Measurements from ENCODE around the gene HIVEP3.

Gene HIVEP3

DNA sequence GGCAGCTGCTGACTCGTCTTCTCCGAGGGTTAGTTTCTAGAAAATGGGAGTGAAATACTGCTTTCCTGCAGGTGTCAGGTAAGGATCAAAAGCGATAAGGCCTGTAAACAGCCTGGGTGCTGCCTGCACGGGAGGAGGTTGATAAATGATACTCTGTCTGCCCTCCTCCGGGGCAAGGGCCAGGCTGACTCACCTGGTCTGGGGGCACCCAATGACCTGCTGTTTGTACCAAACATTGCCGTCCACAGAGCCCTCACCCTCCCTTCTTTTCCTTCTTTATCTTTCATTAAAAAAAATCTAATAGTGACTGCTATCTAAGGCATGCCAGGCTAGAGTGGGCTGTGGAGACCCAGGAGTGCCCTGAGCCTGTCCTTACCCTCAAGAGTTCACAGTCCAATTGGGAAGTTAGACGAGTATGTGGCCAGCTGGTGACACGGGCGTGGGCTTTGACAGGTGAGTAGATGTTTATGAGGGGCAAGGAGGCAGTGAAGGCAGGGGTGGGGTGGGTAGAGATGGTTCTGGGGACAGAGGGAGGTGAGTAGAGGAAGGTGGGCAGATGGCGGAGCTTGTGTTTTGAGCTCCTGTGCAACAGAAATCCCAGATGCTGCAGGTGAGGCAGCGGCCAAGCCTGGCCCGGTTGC lies 450.5 kb downstream of the HIVEP3 start:
- DNase-seq, result no peak

DNA sequence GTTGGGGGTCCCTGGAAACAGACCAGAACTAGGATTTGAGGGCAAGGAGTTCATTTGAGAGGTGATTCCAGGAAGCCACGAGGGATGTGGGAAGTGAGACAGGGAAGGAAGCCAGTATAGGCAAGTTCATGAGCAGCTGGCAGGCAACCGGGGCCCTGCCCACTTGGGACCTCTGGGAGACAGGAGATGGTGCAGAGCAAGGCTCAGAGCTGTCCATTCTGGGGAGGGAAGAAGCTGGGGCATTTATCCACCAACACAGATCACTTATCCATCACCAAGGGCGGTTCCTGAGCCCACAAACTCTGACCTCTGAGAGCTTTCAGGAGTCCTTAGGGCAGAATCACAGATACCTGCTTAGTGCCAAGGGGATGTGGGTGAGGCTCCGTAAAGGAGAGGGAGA lies 451.0 kb downstream of the HIVEP3 start:
- DNase-seq, result no peak

DNA sequence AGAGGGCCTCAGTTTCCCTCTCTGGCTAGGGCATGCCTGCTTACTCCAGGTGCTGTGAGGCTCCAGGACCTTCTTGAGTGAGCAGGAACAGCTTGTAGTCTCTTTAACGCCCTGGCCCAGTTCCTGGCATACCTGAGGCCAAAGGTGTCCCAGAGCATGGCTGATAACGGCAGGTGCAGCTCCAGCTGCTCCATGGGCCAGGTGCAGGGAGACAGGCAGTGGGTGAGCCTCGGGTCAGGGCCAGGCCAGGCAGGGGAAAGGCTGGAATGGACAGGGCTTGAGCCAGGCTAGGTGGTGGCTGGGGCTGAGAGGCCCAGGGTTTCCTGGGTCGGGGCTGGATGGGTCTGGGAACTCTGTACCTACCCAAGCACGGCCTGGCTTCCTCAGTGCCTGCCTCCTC lies 452.6 kb downstream of the HIVEP3 start:
- no peak for DNase-seq

DNA sequence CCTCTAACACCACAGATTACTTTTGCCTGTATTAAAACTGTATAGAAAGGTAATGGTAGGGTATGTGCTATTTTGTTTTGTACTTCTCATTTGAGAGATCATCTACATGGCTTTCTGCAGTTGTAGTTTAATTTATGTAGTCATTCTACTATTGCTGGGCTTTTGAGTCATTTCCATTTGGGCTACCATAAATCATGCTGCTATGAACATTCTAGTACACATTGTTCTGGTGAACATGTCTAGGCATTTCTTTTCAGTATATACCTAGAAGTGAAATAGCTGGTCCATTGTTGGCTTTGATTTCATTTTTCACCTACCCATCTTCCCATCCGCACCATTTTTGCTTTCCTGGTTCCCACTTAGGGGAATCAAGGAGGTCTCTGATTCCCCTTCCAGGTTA lies 453.0 kb downstream of the HIVEP3 start:
- DNase-seq, result no peak

DNA sequence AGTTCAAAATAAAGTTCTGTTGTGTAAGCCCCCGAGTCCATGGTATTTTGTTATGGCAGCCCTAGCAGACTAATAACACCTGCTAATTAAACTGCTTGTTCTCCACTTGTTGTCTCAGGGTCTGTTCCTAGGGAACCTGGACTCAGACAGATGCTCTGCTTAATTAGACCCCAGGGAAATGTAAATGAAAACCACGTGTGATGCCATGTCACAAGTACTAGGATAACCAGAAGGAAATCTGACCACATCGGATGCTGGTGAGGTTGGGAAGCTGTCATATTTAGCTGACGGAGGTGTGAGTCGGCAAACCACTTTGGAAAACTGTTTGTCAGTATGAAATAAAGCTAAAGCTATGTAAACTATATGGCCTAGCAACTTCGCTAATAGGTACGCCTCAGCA lies 453.8 kb downstream of the HIVEP3 start:
- no peak for DNase-seq

DNA sequence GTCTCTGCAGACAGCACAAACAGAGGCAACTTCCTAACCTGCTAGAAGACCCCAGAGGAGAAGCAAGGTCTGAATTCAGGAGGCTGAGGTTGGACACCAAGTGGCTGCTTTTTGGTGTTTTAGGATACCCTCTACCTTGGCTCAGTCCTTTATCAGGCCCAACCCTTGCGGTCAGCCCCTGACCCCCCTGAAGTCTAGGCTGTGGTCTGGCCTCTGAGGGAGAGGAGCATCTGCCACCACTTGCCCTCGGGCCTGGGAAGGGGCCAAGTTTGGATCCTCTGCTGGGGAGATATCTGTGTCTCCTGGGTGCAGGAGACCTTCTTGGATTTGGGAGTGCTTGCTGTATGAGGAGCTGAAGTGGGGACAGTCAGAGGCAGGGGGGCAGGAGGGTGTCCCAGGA lies 455.2 kb downstream of the HIVEP3 start:
- no peak for DNase-seq

DNA sequence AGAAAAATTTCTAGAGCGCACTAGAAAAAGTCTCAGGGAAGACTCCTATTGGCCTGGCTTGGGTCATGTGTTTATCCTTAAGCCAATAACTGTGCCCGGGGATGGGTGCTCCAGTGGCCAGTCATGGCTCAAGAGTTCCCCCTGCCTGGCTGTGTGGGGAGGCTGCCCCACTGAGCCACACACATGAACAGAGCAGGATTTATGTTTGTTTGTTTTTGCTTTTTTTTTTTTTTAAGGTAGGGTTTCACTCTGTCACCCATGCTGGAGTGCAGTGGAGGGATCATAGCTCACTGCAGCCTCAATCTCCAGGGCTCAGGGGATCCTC lies 456.1 kb downstream of the HIVEP3 start:
- DNase-seq, result no peak

DNA sequence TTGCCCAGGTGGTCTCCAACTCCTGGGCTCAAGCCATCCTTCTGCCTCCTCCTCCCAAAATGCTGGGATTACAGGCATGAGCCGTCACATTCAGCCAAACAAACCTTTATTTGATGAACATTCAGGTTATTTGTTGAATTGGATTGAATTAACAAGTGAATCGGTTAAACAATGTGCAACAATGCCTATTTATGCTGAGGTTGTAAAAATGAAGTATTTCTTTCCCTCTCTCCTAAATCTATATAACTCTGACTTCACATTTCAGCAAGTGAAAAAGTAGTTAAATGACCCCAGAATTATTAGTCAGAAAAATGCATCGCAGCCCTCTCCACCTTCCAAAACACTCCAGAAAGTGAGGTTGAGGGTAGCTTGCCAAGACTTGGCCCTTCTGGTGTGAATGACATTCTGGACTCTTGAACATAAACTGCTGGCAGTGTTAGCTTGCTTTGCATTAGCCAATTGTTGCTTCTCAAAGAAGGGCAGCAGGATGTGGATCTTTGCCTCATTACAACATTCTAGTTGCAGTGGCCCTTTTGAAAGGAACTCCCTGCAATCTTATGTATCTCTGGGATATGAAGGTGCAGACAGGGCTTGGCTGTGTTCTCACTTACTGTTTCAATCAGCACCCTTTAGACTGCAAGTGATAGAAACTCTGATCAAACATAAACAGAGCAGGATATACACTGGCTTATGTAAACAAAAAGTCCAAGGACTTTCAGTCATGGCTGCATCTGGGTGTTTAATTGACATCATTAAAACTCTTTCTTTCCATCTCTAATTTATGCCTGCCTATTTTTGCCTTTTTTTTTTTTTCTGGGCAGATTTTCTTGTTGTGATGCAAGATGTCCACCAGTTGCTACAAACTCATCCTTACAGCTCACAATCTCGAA lies 456.7 kb downstream of the HIVEP3 start:
- no peak for DNase-seq

- DNase-seq, result no peak
Measured at GRCh38 chr1:41456847-41457540, 461.7 kb downstream of the HIVEP3 start.

Measured in 8988T (cell line).